GM13977 (cell line): Measurements from ENCODE around the gene RDH5.

Experiments
- DNase-seq: peaks from one replicate; pipeline ENCODE4 v3.0.0; 2012; ENCODE audit warnings: low spot score
- CTCF ChIP-seq: IDR thresholded peaks from 2 replicates; pipeline ENCODE4 v1.5.1; 2012; ENCODE audit warnings: mild to moderate bottlenecking, control low read depth; ENCODE audit not compliant: insufficient read depth; ENCODE audit errors: extremely low read depth, missing control alignments
- in situ Hi-C: fragments of 300-500 bp; cut with MboI; formaldehyde crosslinking; loops from one replicate; pipeline ENCODE4 v1.12.0; 2022; ENCODE audit warnings: low sequenced_read_pairs, low pct_unique_long_range_greater_than_20kb, mixed read lengths, inconsistent platforms; ENCODE audit not compliant: unreplicated experiment

Gene RDH5

GRCh38 chr12:55733021-55733555 is 12.9 kb downstream of the RDH5 start:
- no peak for TF ChIP-seq CTCF
- no peak for DNase-seq
- in situ Hi-C loops: loop anchor here (25.0 kb wide), 1 partner anchor 304 kb away; the partner anchor contains the start of gene RPS26

GRCh38 chr12:55733858-55734257 is 13.7 kb downstream of the RDH5 start:
- no peak for DNase-seq
- TF ChIP-seq CTCF: no peak
- in situ Hi-C loops: loop anchor here (25.0 kb wide), 1 partner anchor 303 kb away; the partner anchor contains the start of gene RPS26

- in situ Hi-C loops: loop anchor here (25.0 kb wide), 1 partner anchor 303 kb away; the partner anchor contains the start of gene RPS26
- TF ChIP-seq CTCF: no peak
- DNase-seq: no peak
Observed at GRCh38 chr12:55734595-55734994, 14.4 kb downstream of the RDH5 start.

GRCh38 chr12:55736076-55736475 is 15.9 kb downstream of the RDH5 start:
- no peak for TF ChIP-seq CTCF
- in situ Hi-C loops: loop anchor here (25.0 kb wide), 1 partner anchor 301 kb away; the partner anchor contains the start of gene RPS26
- no peak for DNase-seq

- in situ Hi-C loops: loop anchor here (25.0 kb wide), 1 partner anchor 300 kb away; the partner anchor contains the start of gene RPS26
- DNase-seq: peak; percentile 59
- peak; percentile 88 for TF ChIP-seq CTCF
Observed at GRCh38 chr12:55736780-55737580, 16.8 kb downstream of the RDH5 start.

- in situ Hi-C loops: loop anchor here (25.0 kb wide), 1 partner anchor 300 kb away; the partner anchor contains the start of gene RPS26
- DNase-seq: no peak
- no peak for TF ChIP-seq CTCF
Observed at GRCh38 chr12:55737581-55738122, 17.5 kb downstream of the RDH5 start.
